GM19452 (cell line): ENCODE data around the gene DOCK8.

Experiments used
- ATAC-seq: cut with Tn5 transposase; IDR thresholded peaks from one replicate; pipeline ENCODE4 v1.9.1; 2021; ENCODE audit not compliant: unreplicated experiment

DOCK8 gene

DNA sequence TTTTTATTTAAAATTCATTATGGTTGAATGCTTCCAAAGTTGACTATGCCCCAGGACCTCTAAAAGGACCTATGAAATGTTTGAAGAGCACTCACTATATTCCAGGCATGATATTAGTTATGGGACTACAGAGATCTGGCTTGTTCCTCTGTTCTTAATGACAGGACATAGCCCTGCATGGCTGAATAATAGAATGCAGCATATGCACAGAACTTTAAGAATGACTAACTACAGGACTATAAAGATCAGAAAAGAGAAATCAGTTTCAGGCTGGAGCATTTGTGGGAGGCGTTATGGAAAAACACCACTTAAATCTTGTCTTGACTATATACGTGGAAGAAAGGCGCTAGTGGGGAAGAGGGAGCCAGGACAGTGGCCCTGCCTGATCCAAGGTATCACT is 239.2 kb downstream of the DOCK8 start:
- no peak for ATAC-seq

DNA sequence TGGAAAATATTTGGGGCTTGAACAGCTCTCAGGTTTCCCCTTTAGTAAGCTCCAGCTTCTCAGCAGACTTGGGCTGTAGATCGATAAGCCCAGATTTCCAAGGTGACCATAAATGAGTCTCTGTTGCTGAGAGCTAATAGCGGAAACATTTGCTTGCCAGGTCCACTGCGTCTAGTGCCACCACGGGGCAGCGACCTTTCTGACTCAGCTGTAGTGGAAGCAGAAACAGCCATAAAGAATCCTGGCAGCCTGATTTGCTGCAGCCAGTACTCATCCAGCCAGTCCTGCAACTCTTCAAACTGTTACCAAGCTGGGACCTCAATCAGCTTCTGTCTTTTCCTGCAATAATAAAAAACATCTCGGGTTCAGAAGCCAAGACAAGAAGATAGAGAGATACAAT is 241.7 kb downstream of the DOCK8 start:
- no peak for ATAC-seq

GRCh38 chr9:458590-458989 is 243.9 kb downstream of the DOCK8 start:
- no peak for ATAC-seq

GRCh38 chr9:459491-460444 is 245.1 kb downstream of the DOCK8 start:
- no peak for ATAC-seq

DNA sequence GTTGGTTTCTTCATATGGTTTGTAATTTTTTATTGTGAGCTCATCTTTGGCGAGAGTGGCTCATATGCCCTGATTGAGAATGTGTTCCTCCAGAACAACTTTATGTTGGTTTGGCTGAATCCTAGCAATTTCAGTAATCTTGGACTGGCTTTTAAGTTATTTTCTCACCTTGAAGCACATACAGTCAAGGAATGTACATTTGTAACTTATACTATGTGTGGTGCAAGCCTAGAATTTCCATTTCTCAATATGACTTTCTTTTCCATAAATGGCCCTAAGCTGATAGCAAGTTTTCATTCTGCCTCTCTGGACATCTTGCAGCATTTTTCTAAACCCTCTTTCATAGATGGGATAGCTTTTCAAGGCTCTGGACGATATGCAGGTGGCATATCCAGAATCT is 247.5 kb downstream of the DOCK8 start:
- no peak for ATAC-seq

DNA sequence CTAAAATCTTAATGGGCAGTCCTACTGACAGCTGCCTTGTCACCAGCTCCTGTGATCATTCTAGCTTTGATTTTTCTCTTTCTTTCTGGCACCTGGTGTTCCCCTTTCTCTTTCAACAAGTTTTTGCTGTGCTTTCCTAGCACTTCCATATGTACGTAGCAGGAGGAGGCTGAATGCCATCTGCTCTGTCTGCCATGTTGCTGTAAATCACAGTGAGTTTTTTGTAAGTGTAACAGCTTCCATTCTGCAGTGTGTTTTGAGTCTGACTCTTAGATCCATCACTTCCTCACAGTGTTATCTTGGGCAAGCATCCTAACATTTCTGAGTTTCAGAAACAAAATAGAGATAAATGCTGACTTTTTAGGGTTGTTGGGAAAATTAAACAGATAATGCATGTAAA is 247.9 kb downstream of the DOCK8 start:
- no peak for ATAC-seq

GRCh38 chr9:463455-464171 is 248.9 kb downstream of the DOCK8 start:
- no peak for ATAC-seq

DNA sequence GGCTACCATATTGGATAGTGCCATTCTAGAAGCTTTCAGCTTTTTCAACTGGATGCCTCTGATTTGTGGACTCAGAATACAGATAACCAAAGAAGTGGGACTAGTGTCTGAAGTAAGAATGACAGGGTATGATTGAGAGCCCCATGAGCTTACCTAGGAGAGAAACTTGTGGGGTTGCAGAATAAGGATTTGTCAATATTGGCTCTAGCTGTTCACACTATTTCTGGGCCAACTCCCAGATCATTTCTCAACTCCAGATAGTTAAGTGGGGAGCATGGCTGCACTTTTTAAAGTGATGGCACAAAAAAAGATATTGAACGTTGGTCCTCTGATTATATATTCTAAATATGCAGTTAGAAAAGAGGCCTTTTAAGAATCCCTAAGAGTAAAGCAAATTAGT is 252.1 kb downstream of the DOCK8 start:
- no peak for ATAC-seq

- ATAC-seq = no peak
Observed at GRCh38 chr9:468766-469426, 254.2 kb downstream of the DOCK8 start.

GRCh38 chr9:469672-470551 is 255.2 kb downstream of the DOCK8 start:
- peak; percentile 87 for ATAC-seq

- ATAC-seq = no peak
Observed at GRCh38 chr9:470552-471194, 256.0 kb downstream of the DOCK8 start.

GRCh38 chr9:471320-471719 is 256.7 kb downstream of the DOCK8 start:
- ATAC-seq = no peak

DNA sequence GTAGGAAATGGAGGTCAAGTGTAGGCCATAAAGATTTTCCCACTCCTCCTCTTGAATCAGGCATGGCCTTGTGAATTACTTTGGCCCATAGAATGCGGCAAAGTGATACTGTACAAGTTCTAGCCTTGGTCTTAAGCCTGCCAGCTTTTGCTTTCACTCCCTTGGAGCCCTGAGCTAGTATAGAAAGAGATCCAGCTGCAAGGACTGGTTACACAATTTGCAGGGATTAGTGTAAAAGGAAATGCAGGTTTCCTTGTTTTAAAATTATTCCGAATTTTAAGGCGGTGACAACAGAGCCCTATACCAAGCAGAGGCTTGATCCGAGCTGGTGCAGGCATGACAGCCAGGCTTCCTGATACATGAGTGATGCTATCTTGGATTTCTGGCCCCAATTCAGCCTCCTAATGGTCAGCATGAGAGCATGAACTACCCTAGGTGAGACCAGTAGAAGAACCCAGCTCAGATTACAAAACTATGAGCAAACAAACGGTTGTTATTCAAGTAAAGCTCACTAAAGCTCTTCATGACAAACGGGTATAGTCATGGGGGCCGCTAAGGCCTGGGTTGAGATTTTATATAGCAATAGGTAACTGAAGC is 257.9 kb downstream of the DOCK8 start:
- no peak for ATAC-seq

GRCh38 chr9:477193-477592 is 262.5 kb downstream of the DOCK8 start:
- no peak for ATAC-seq

GRCh38 chr9:479304-479970 is 264.8 kb downstream of the DOCK8 start:
- ATAC-seq = no peak

DNA sequence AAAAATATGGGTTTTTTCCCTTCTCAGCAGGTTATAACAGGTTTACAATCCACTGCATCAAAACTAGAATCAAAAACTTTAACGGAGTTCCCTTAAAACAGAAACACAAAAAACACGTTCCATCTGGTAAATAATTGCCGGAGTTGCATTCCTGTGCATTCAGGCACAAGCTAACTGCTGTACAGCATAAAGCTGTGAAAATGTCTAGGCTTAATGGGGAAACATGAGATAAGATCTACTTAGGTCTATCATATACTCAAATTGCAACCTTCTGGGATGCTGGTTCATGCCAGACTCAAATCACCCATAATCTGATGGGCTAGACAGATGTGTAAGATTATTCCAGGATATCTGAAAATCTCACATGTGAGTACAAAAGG is 265.3 kb downstream of the DOCK8 start:
- no peak for ATAC-seq

- ATAC-seq = no peak
Observed at GRCh38 chr9:482739-483138, 268.1 kb downstream of the DOCK8 start.

- ATAC-seq = no peak
Observed at GRCh38 chr9:486156-486555, 271.5 kb downstream of the DOCK8 start.

- ATAC-seq = no peak
Observed at GRCh38 chr9:487429-487828, 272.8 kb downstream of the DOCK8 start.
